ENCODE results near the gene DCBLD1.

- no peak for TF ChIP-seq POLR2A (IDR thresholded peaks at IDR 0.05)
- TF ChIP-seq CTCF (IDR thresholded peaks at IDR 0.05) = no peak
Measured at GRCh38 chr6:117540670-117541069, 58.2 kb downstream of the DCBLD1 start.
